Measurements from ENCODE around the gene DHRS4. TPM values are rescaled to one million over a fixed set of nuclear protein-coding genes. Genes with fewer than 3 reads are reported as not detected.

Gene DHRS4
- polyA plus RNA-seq, 1 donor from 2014 or later: 7.8 TPM

DNA sequence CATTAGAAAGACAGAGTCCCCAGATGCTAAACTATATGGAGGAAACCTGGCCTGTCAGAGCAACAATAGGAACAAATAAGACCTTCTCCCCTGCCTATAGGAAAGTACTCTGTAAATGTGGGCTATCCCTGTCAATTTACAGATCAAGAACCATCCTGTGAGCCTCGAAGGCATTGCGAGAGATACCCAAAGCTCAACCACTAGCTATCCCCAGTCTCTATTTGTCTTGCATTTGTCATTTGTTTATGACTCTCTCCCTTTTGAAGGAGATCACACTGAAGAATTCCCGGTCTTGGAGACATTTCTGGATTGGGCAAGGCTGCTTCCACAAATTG is 42.7 kb upstream of the DHRS4 start:
- Histone ChIP-seq H3K4me3 (ENCODE audit: low read length) (no peak overlapping the region), H3K4me2 (ENCODE audit: low read length) (no peak overlapping the region), H4K20me1 (ENCODE audit: insufficient read depth) (no peaks in the 10 kb centered on the region), H3K27me3 (ENCODE audit: insufficient read depth, low read depth, low read length) (no peaks in the 10 kb centered on the region), H3K9me2 (ENCODE audit: insufficient read depth, low read length) (no peaks in the 10 kb centered on the region), H3K27ac (ENCODE audit: low read length) (no peak overlapping the region), H3K9me3 (ENCODE audit: low read length) (no peaks in the 10 kb centered on the region), H3K9ac (ENCODE audit: low read length) (no peak overlapping the region), H3F3A (ENCODE audit: insufficient read depth, low read length, poor library complexity, severe bottlenecking) (no peaks in the 10 kb centered on the region), H3K36me3 (ENCODE audit: insufficient read depth, low read length) (no peaks in the 10 kb centered on the region), H3K79me2 (replicated peaks; ENCODE audit: insufficient read depth, low read length) (no peaks in the 10 kb centered on the region), H2AFZ (ENCODE audit: low read depth, low read length) (no peak overlapping the region)
- TF ChIP-seq SMC3 (conservative IDR thresholded peaks at IDR 0.05; ENCODE audit: poor library complexity): no peak
- TF ChIP-seq RAD21 (conservative IDR thresholded peaks at IDR 0.05): no peak
- TF ChIP-seq EZH2 (IDR thresholded peaks at IDR 0.05; ENCODE audit: borderline replicate concordance, insufficient read depth, low read length, poor library complexity, severe bottlenecking): no peak
- TF ChIP-seq, protein P1, sequence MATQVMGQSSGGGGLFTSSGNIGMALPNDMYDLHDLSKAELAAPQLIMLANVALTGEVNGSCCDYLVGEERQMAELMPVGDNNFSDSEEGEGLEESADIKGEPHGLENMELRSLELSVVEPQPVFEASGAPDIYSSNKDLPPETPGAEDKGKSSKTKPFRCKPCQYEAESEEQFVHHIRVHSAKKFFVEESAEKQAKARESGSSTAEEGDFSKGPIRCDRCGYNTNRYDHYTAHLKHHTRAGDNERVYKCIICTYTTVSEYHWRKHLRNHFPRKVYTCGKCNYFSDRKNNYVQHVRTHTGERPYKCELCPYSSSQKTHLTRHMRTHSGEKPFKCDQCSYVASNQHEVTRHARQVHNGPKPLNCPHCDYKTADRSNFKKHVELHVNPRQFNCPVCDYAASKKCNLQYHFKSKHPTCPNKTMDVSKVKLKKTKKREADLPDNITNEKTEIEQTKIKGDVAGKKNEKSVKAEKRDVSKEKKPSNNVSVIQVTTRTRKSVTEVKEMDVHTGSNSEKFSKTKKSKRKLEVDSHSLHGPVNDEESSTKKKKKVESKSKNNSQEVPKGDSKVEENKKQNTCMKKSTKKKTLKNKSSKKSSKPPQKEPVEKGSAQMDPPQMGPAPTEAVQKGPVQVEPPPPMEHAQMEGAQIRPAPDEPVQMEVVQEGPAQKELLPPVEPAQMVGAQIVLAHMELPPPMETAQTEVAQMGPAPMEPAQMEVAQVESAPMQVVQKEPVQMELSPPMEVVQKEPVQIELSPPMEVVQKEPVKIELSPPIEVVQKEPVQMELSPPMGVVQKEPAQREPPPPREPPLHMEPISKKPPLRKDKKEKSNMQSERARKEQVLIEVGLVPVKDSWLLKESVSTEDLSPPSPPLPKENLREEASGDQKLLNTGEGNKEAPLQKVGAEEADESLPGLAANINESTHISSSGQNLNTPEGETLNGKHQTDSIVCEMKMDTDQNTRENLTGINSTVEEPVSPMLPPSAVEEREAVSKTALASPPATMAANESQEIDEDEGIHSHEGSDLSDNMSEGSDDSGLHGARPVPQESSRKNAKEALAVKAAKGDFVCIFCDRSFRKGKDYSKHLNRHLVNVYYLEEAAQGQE (IDR thresholded peaks at IDR 0.05; ENCODE audit: borderline replicate concordance): no peak

DNA sequence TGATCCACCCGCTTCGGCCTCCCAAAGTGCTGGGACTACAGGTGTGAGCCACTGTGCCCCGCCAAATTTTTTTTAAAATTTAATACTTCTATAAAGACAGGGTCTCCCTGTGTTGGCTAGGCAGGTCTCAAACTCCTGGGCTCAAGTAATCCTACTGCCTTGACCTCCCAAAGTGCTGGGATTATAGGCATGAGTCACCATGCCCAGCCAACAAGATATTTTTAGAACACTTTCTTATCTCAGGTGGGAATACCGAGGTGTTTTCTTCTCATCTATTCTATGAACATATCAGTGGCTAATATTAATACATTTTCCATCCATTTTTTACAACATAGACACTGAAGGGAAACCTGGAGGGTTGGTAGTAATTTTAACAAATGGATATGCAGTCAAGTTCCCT is 38.0 kb upstream of the DHRS4 start:
- Histone ChIP-seq H3K9me2 (ENCODE audit: insufficient read depth, low read length) (no peaks in the 10 kb centered on the region), H3K27ac (ENCODE audit: low read length) (no peak overlapping the region), H3F3A (ENCODE audit: insufficient read depth, low read length, poor library complexity, severe bottlenecking) (no peaks in the 10 kb centered on the region), H3K79me2 (replicated peaks; ENCODE audit: insufficient read depth, low read length) (no peaks in the 10 kb centered on the region), H2AFZ (ENCODE audit: low read depth, low read length) (no peak overlapping the region), H3K36me3 (ENCODE audit: insufficient read depth, low read length) (no peaks in the 10 kb centered on the region), H3K4me3 (ENCODE audit: low read length) (no peak overlapping the region), H4K20me1 (ENCODE audit: insufficient read depth) (no peaks in the 10 kb centered on the region), H3K27me3 (ENCODE audit: insufficient read depth, low read depth, low read length) (no peaks in the 10 kb centered on the region), H3K9me3 (ENCODE audit: low read length) (no peaks in the 10 kb centered on the region), H3K4me2 (ENCODE audit: low read length) (no peak overlapping the region), H3K9ac (ENCODE audit: low read length) (no peak overlapping the region)
- TF ChIP-seq, protein P2, sequence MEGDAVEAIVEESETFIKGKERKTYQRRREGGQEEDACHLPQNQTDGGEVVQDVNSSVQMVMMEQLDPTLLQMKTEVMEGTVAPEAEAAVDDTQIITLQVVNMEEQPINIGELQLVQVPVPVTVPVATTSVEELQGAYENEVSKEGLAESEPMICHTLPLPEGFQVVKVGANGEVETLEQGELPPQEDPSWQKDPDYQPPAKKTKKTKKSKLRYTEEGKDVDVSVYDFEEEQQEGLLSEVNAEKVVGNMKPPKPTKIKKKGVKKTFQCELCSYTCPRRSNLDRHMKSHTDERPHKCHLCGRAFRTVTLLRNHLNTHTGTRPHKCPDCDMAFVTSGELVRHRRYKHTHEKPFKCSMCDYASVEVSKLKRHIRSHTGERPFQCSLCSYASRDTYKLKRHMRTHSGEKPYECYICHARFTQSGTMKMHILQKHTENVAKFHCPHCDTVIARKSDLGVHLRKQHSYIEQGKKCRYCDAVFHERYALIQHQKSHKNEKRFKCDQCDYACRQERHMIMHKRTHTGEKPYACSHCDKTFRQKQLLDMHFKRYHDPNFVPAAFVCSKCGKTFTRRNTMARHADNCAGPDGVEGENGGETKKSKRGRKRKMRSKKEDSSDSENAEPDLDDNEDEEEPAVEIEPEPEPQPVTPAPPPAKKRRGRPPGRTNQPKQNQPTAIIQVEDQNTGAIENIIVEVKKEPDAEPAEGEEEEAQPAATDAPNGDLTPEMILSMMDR (IDR thresholded peaks at IDR 0.05; ENCODE audit: poor library complexity, severe bottlenecking): no peak
- no peak for TF ChIP-seq POLR2AphosphoS5 (IDR thresholded peaks at IDR 0.05)
- TF ChIP-seq TAF1 (IDR thresholded peaks at IDR 0.05; ENCODE audit: low read depth): no peak
- TF ChIP-seq, protein P1 (IDR thresholded peaks at IDR 0.05; ENCODE audit: borderline replicate concordance): no peak
- no peak for TF ChIP-seq MXI1 (conservative IDR thresholded peaks at IDR 0.05; ENCODE audit: poor library complexity, severe bottlenecking)
- no peak for TF ChIP-seq SMC3 (conservative IDR thresholded peaks at IDR 0.05; ENCODE audit: poor library complexity)
- TF ChIP-seq RAD21 (conservative IDR thresholded peaks at IDR 0.05): no peak
- TF ChIP-seq EP300 (conservative IDR thresholded peaks at IDR 0.05; ENCODE audit: poor library complexity, severe bottlenecking): no peak
- TF ChIP-seq EZH2 (IDR thresholded peaks at IDR 0.05; ENCODE audit: borderline replicate concordance, insufficient read depth, low read length, poor library complexity, severe bottlenecking): no peak

Measured in neural cell (in vitro differentiated cells).